Measurements from ENCODE around the gene ATP1A4.
A peak's percentile ranks its signal among the peaks of the same experiment; 100 is the strongest.

ATP1A4 gene

GRCh38 chr1:160205242-160206035, 54.0 kb downstream of the ATP1A4 start, which contains the start of gene PEA15 (continued):
- TF ChIP-seq ZNF423 (tag by site-specific recombination; IDR thresholded peaks at IDR 0.05) (no peak), ZNF639 (tag by site-specific recombination; IDR thresholded peaks at IDR 0.05) (0 out of 2 replicates have a peak, but pooled peaks have one; percentile 22), ZNF660 (tag by site-specific recombination; IDR thresholded peaks at IDR 0.05) (no peak), HOXA7 (CRISPR knock-in tag; IDR thresholded peaks at IDR 0.05; ENCODE audit: borderline replicate concordance) (no peak), ZNF24 (tag by site-specific recombination; IDR thresholded peaks at IDR 0.05) (no peak), ZFP37 (tag by site-specific recombination; IDR thresholded peaks at IDR 0.05) (peak; percentile 79; the same call in 1 of the 2 replicates), ZNF837 (tag by site-specific recombination; IDR thresholded peaks at IDR 0.05) (no peak), ZBTB48 (tag by site-specific recombination; IDR thresholded peaks at IDR 0.05) (0 out of 2 replicates have a peak, but pooled peaks have one; percentile 34), ZNF768 (tag by site-specific recombination; IDR thresholded peaks at IDR 0.05) (no peak; the same call in 1 of the 2 replicates), SP7 (tag by site-specific recombination; IDR thresholded peaks at IDR 0.05) (no peak), KLF7 (tag by site-specific recombination; IDR thresholded peaks at IDR 0.05; ENCODE audit: borderline replicate concordance) (no peak), ZNF843 (tag by site-specific recombination; IDR thresholded peaks at IDR 0.05) (peak; percentile 58), CTCF (tag by site-specific recombination; IDR thresholded peaks at IDR 0.05) (0 out of 2 replicates have a peak, but pooled peaks have one; percentile 16), OVOL3 (tag by site-specific recombination; IDR thresholded peaks at IDR 0.05) (no peak), ZBTB20 (tag by site-specific recombination; IDR thresholded peaks at IDR 0.05) (peak; percentile 2; the same call in 1 of the 2 replicates), ZEB2 (tag by site-specific recombination; IDR thresholded peaks at IDR 0.05) (no peak), PRDM2 (tag by site-specific recombination; IDR thresholded peaks at IDR 0.05; ENCODE audit: borderline replicate concordance) (no peak), ZNF366 (tag by site-specific recombination; conservative IDR thresholded peaks at IDR 0.05) (no peak), HIC1 (tag by site-specific recombination; IDR thresholded peaks at IDR 0.05) (peak; percentile 62; the same call in 1 of the 2 replicates), ZIC2 (tag by site-specific recombination; IDR thresholded peaks at IDR 0.05) (no peak), PRDM6 (tag by site-specific recombination; IDR thresholded peaks at IDR 0.05) (no peak), PATZ1 (tag by site-specific recombination; IDR thresholded peaks at IDR 0.05) (peak; percentile 60; the same call in 1 of the 2 replicates)
